ENCODE results near the gene PROX1.

PROX1 gene

GRCh38 chr1:214037468-214037867 is 49.7 kb downstream of the PROX1 start:
- H3K4me1 ChIP-seq (ENCODE audit: control insufficient read depth, low read length): no peaks in the 10 kb centered on the region
- H3K4me3 ChIP-seq (ENCODE audit: low read length): no peak overlapping the region
- no peaks in the 10 kb centered on the region for H3K9me3 ChIP-seq (ENCODE audit: control insufficient read depth, insufficient read depth, low read length)
- no peaks in the 10 kb centered on the region for H3K79me2 ChIP-seq (ENCODE audit: control insufficient read depth, low read length)
- no peaks in the 10 kb centered on the region for H4K20me1 ChIP-seq (ENCODE audit: control insufficient read depth, insufficient read depth, low read depth, low read length)
- H3F3A ChIP-seq (ENCODE audit: control insufficient read depth, insufficient read depth): no peaks in the 10 kb centered on the region
- peaks cover 7% of the 10 kb centered on the region; the same call in 1 of the 2 replicates for H3K36me3 ChIP-seq (ENCODE audit: control insufficient read depth, low read length)
- TF ChIP-seq CTCF (IDR thresholded peaks at IDR 0.05; ENCODE audit: low read depth, low read length, poor library complexity, severe bottlenecking): no peak
- no peak for TF ChIP-seq EZH2phosphoT487 (IDR thresholded peaks at IDR 0.05; ENCODE audit: borderline replicate concordance, low read length)
- H3K4me2 ChIP-seq (ENCODE audit: low read length): no peak overlapping the region
- H3K27me3 ChIP-seq (ENCODE audit: control insufficient read depth, low read length): no peaks in the 10 kb centered on the region
- no peaks in the 10 kb centered on the region for H3K9me2 ChIP-seq (replicated peaks; ENCODE audit: control insufficient read depth, low read length)
- no peak overlapping the region for H3K27ac ChIP-seq (ENCODE audit: low read depth, low read length)

DNA sequence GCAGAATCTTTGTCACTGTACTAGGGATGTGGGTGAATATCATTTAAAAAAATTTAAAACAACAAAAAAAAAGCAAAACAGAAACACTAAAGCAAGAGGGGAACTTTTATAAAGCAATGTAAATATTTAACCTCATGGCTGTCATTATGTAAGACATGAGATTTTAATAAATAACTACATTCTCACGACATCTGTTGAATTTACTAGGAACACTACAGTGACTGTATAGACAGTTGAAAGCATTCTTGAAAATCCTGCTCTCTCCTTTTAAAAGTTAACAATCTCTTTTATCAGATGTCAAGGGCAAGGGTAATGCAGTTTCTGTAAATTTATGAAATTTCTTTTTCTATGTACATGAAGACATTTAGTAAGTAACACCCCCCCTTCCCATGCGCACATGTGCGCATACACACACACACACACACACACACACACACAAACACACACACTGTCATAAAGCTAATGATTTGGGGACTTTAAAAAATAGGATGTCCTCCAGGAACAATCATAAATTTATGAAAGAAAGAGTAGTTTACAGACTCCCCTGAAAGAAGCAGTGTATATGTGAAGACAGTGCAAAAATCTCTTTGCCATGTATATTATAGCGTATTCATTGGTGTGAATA is 51.7 kb downstream of the PROX1 start:
- H3K36me3 ChIP-seq (ENCODE audit: control insufficient read depth, low read length): peaks cover 7% of the 10 kb centered on the region; the same call in 1 of the 2 replicates
- no peaks in the 10 kb centered on the region for H3K79me2 ChIP-seq (ENCODE audit: control insufficient read depth, low read length)
- no peaks in the 10 kb centered on the region for H4K20me1 ChIP-seq (ENCODE audit: control insufficient read depth, insufficient read depth, low read depth, low read length)
- H3K27ac ChIP-seq (ENCODE audit: low read depth, low read length): no peak overlapping the region
- H3F3A ChIP-seq (ENCODE audit: control insufficient read depth, insufficient read depth): no peaks in the 10 kb centered on the region
- no peaks in the 10 kb centered on the region for H3K9me2 ChIP-seq (replicated peaks; ENCODE audit: control insufficient read depth, low read length)
- H3K4me1 ChIP-seq (ENCODE audit: control insufficient read depth, low read length): no peaks in the 10 kb centered on the region
- H3K4me3 ChIP-seq (ENCODE audit: low read length): no peak overlapping the region
- H3K4me2 ChIP-seq (ENCODE audit: low read length): no peak overlapping the region
- TF ChIP-seq CTCF (IDR thresholded peaks at IDR 0.05; ENCODE audit: low read depth, low read length, poor library complexity, severe bottlenecking): no peak
- TF ChIP-seq EZH2phosphoT487 (IDR thresholded peaks at IDR 0.05; ENCODE audit: borderline replicate concordance, low read length): no peak
- no peaks in the 10 kb centered on the region for H3K27me3 ChIP-seq (ENCODE audit: control insufficient read depth, low read length)
- no peaks in the 10 kb centered on the region for H3K9me3 ChIP-seq (ENCODE audit: control insufficient read depth, insufficient read depth, low read length)

- TF ChIP-seq EZH2phosphoT487 (IDR thresholded peaks at IDR 0.05; ENCODE audit: borderline replicate concordance, low read length) (no peak), CTCF (IDR thresholded peaks at IDR 0.05; ENCODE audit: low read depth, low read length, poor library complexity, severe bottlenecking) (no peak)
- H3K36me3 ChIP-seq (ENCODE audit: control insufficient read depth, low read length): no peaks in the 10 kb centered on the region
- H3K4me2 ChIP-seq (ENCODE audit: low read length): no peak overlapping the region
- H3K4me3 ChIP-seq (ENCODE audit: low read length): no peak overlapping the region
- H4K20me1 ChIP-seq (ENCODE audit: control insufficient read depth, insufficient read depth, low read depth, low read length): no peaks in the 10 kb centered on the region
- no peaks in the 10 kb centered on the region for H3K27me3 ChIP-seq (ENCODE audit: control insufficient read depth, low read length)
- no peak overlapping the region for H3K27ac ChIP-seq (ENCODE audit: low read depth, low read length)
- H3K9me2 ChIP-seq (replicated peaks; ENCODE audit: control insufficient read depth, low read length): no peaks in the 10 kb centered on the region
- H3K4me1 ChIP-seq (ENCODE audit: control insufficient read depth, low read length): no peaks in the 10 kb centered on the region
- no peaks in the 10 kb centered on the region for H3F3A ChIP-seq (ENCODE audit: control insufficient read depth, insufficient read depth)
- no peaks in the 10 kb centered on the region for H3K79me2 ChIP-seq (ENCODE audit: control insufficient read depth, low read length)
- H3K9me3 ChIP-seq (ENCODE audit: control insufficient read depth, insufficient read depth, low read length): no peaks in the 10 kb centered on the region
These were observed 55.4 kb downstream of the PROX1 start for GRCh38 chr1:214043167-214043566.

All from DOHH2 (cell line).